8988T (cell line): Measurements from ENCODE around the gene DCAF6.
A peak's percentile ranks its signal among the peaks of the same experiment; 100 is the strongest.
"Not testable (repeated sequence)": the region's sequence is repeated elsewhere in the genome, so short reads cannot be mapped to it uniquely, and the experiment has no call there.

Experiments used
- DNase-seq: peaks from one replicate; pipeline ENCODE4 v3.0.0; 2011

The DCAF6 gene, protein sequence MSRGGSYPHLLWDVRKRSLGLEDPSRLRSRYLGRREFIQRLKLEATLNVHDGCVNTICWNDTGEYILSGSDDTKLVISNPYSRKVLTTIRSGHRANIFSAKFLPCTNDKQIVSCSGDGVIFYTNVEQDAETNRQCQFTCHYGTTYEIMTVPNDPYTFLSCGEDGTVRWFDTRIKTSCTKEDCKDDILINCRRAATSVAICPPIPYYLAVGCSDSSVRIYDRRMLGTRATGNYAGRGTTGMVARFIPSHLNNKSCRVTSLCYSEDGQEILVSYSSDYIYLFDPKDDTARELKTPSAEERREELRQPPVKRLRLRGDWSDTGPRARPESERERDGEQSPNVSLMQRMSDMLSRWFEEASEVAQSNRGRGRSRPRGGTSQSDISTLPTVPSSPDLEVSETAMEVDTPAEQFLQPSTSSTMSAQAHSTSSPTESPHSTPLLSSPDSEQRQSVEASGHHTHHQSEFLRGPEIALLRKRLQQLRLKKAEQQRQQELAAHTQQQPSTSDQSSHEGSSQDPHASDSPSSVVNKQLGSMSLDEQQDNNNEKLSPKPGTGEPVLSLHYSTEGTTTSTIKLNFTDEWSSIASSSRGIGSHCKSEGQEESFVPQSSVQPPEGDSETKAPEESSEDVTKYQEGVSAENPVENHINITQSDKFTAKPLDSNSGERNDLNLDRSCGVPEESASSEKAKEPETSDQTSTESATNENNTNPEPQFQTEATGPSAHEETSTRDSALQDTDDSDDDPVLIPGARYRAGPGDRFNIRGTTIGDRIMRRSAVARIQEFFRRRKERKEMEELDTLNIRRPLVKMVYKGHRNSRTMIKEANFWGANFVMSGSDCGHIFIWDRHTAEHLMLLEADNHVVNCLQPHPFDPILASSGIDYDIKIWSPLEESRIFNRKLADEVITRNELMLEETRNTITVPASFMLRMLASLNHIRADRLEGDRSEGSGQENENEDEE

DNA sequence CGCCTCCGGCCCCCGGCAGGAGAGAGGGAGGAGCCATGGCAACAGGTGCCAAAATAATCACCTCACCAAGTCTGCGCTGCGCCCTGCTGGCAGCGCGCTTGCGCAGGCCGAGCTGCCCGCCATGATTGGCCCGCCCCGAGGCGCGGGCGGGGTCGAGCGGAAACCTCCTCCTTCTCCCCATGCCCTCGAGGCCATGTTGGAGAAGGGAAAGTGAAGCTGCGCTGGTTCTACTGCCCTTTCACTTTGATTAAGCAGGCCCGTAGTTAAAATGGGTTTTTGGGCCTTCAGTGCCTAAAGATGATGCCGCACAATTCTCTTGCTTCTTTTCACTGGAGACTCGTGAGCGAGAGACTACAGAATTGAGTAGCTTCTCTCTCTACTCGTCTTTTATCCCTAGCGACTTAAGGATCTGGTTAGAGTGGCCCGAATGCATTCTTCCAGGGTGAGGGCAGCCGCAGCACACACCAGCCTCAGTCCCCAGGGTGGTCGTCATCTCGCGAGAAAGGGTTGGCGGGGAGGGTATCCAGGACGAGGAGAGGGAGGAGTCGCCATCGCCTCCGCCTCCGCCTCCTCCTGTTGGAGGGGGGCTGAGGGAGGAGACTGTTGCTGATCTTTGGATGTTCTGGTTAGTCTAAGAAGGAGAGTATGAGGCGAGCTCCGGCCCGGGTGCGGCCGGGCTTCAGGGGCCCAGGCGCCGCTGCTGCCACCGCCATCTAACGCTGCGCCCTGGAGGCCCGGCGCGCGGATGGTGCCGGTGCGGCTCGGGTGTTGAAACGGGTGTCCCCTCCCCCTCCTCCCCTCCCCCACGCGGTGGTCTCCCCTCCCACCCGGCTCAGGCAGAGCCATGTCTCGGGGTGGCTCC lies at the start of gene DCAF6:
TSS of gene DCAF6 (plus strand) at position 616 of the 862 bp plus-strand sequence. CDS start at position 845, 229 bp downstream.
- DNase-seq: peak; percentile 80

DNA sequence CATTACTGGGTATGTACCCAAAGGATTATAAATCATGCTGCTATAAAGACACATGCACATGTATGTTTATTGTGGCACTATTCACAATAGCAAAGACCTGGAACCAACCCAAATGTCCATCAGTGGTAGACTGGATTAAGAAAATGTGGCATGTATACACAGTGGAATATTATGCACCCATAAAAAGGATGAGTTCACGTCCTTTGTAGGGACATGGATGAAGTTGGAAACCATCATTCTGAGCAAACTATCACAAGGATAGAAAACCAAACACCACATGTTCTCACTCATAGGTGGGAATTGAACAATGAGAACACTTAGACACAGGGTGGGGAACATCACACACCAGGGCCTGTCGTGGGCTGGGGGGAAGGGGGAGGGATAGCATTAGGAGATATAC lies 49.3 kb upstream of the DCAF6 start:
- DNase-seq: not testable (repeated sequence)

DNA sequence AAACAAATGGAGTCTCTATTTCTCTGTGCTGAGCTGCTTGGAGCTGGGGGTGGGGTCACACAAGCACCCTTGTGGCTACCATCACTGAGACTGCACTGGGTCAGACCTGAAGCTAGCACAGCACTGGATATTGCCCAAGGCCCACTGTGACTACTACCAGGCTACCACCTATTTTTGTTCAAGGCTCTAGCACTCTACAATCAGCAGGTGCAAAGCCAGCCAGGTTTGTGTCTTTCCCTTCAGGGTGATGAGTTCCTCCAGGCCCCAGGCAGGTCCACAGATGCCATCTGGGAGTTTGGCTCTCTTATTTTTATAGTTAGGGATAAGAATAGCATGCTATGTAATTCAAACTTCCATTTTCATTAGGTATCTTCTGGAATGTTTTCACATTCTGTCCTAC lies 46.1 kb upstream of the DCAF6 start:
- no peak for DNase-seq

DNA sequence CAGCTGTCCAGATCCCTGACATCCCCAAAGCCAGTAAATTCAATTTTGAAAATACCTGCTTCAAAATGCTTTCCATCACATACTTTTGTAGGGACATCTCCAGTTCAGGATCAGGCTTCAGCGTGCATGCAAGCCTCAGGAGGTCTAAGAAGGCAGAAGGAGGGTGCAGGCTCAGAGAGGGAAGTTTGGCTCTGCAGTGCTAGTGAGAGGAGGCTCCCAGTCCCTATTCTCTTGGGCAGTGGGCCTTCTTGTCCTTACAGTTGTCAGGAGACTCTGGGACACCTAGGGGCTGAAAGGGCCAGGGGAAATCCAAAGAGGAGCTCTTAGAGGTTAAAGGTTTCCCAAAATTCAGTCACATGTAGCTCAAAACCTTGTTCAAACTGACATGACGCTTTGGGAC lies 42.7 kb upstream of the DCAF6 start:
- no peak for DNase-seq

DNA sequence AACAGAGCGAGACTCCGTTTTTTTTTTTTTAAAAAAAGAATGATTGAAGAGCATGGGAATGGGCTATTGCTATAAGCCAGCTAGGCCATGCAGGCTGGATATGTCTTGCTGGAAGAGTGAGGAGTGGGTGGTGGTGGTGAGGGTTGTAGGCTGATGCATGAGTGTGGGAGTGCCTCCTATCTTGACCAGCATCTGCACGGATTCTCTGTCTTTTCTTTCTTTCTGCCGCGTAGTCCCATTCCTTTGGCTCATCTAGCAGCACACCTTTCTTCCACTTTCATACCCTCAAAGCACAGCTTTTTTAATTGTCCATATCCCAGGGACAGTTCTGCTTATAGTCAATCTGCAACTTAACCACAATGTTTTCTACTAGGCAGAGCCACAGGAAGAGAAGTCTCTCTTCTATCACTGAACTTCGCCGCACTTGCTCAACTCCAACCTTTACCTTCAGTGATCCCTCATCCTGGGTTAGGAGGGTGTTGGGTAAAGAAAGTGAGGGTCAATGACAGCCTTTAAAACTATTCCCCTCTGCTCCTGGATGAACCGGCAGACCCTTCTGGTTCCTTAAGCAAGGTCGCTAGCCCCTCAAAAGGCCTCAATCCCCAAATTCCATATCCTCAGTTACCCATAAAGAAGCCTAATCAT lies 37.8 kb upstream of the DCAF6 start:
- no peak for DNase-seq

DNA sequence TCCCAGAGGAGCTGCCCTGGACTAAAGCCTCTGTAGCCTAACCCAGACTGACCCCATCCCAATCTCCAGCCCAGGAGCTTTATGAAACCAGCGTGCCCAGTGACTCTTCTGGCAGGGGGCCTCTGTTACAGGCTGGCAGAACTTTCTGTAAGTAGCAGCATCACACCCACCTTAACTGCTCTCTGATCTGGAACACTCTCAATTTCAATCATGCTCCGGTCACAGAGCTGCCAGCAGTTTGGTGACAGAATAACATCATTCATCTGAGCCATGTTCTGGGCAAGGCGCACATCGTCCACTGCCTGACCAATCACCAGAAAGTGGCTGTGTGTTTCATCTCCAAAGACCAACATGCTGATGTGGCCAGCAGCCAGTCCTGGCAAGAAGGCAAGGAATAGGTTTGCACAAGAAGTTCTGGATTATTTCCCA lies 37.2 kb upstream of the DCAF6 start:
- DNase-seq: no peak

DNA sequence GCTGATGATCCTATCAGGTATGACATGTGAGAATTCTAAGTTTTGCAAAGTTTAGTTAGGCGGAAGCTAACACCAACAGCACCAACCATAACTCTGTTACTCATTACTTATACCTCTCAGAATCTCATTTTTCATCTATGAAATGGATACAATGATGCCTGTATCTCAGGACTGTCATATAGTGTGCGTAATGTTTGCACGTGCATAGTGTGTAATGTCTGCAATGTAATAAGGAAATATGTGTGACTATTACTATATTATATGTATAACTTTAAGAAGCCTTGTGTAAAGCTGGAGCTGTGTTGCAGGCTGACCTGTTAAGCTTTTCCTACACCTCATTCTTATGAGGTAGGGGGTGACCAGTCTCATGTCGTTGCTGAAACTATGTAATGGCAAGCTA lies 35.6 kb upstream of the DCAF6 start:
- DNase-seq: no peak

DNA sequence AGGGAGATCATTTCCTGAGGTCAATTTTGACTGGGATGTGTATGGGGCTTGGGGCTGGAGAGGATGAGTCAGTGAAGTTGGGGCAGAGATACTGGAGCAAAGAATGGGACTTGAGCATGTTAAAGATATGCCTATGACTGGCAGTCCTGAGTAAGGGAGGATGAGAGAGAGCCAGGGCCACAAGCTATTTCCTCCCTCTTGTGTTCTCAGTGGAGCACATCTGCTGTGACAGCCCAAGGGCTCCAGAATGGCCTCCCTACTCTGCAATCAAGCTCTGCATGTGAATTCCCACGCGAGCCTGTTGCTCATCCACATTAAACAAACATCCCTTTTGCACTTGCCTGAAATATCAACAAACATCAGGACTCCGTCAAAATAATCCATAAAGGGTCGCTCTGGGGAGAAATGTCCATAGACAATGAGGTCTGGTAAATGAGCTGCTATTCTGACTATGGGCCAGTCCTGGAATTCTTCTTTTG lies 31.8 kb upstream of the DCAF6 start:
- no peak for DNase-seq

DNA sequence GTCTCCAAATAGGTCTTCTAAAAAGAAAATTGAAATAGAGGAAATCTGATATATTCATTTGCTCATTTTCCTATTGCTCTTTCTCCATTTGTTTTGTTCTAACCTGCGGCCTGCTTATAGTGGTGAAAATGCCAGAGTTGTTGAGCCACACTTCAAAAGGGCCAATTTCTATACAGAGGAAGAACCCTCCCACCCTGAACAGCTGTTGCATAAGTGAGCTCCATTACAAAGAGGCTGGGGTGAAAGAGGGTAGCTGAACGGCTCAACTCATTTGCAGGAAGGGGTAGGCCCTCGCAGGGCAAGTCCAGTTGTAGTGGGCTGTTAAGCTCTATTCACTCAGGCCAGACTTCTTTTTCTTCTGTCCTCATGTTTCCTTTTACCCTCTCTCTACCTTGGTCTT lies 31.3 kb upstream of the DCAF6 start:
- DNase-seq: no peak

DNA sequence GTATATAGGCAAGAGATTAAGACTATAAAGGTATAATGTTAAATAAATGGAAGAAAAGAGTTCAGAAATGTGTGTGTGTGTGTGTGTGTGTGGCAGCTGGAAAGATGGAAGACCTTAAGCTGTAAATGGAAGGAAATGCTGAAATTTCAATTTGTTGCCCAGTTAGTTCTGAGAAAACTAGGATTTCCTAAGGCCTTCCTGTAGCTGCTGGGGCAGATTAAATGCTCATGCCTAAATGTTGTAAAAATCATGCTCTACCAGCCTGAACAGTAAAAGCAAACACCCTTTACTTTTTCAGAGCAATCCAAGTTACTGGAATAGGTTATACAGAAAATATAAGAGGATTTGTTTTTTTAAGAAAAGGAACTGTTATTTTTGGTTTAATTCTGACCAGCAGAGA lies 30.8 kb upstream of the DCAF6 start:
- no peak for DNase-seq

DNA sequence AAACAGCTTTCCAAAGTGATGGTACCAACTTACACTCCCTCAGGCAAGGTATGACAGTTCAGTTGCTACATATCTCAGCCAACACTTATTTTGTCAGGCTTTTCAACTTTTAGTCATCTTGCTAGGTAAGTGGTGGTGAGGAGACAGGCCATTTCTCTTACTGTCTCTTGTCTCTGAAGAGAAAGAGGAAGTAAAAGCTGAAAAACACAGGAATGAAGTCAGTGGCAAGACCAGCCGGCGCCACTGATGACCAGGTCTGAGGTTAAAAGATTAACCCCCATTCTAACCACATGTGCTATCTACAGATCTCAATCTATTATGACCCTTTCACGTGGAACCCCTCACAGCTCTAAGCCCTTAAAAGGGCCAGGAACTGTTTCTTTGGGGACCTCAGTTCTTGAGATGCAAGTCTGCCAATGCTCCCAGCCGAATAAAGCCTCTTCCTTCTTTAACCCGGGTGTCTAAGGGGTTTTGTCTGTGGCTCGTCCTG lies 26.7 kb upstream of the DCAF6 start:
- DNase-seq: no peak

DNA sequence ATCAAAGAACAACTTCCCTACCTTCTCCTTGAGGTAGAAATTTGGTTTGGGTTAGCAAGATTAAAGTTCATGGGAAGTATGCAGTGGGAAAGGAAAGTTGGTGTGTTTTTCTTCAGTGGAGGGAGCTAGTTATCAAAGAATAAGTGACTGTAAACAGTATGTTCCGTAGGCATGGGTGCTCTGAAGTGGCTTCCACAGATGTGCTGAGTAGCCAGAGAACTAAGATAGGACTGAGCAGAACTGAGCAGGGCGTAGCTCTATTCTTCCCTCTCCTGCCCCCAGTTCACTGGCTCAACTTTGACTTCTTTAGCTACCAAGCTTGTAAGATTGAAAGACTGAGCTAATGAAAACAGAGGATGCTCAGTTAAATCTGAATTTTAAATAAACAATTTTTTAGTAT lies 26.0 kb upstream of the DCAF6 start:
- no peak for DNase-seq

DNA sequence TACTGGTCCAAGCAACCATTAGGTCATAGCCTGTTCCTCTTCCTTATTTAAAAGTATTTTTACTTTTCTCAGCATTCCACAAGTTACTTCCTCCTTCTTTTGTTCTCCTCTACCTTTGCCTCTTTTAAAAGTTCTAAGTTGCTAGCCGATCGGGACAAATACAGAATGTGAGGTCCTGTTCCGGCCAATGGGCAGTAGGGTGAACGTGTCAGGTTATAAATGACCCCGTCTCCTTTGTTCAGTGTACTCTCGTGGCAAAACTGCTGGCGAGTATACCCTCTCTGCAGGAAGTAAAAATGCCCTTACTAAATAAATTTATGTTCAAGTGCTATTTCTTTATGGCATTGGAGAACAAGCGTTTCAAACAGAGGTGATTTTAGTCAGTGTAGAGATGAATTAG lies 25.1 kb upstream of the DCAF6 start:
- no peak for DNase-seq

DNA sequence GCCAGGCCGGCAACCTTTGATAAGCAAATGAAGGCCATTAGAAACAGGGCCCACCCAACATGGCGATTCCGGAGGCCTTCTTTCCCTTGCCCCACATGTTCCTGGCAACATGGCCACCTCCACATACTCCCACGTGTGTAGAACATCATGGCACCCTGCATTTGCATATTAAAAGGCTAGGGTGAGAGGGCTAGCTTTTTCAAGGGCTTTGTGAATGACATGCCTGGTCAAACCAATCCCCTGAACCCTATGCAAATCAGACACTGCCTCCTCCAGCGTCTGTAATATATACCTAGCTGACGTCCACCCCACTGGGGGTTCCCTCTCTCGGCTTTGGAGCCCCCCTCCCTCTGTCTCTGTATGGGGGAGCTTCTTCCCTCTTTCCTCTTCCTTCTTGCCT lies 24.2 kb upstream of the DCAF6 start:
- DNase-seq: no peak

DNA sequence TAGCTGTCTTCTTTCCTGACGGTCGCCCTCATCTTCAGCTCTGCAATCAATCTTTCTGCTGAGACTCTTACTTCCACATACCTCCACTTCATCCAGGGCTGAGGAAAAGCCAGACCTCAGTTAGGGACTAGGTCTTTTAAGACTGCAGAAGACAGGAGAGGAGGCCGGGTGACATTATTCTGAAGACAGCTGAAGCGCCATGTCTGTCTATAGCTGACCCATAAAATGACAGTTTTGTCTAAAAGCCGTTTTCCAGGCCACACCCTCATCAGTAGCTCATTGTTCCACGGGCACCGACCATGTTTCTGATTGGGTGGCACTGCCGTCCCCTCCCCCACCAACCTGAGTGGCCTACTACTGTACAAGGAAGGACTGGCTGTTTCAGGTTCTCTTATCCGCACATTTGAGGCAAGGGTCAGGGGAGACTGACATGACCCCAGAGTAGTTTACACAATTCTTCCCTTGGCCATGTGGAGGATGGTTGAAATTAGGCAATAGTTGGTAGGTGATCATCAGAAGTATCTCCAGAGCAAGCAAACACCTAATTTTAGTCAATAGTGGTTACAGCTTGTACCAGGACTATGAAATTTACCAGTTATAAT lies 22.5 kb upstream of the DCAF6 start, which contains the start of gene ADCY10:
TSS of gene ADCY10 (minus strand) at position 240 of the 602 bp plus-strand sequence. CDS start 8,994 bp downstream, outside the sequence.
- DNase-seq: no peak

DNA sequence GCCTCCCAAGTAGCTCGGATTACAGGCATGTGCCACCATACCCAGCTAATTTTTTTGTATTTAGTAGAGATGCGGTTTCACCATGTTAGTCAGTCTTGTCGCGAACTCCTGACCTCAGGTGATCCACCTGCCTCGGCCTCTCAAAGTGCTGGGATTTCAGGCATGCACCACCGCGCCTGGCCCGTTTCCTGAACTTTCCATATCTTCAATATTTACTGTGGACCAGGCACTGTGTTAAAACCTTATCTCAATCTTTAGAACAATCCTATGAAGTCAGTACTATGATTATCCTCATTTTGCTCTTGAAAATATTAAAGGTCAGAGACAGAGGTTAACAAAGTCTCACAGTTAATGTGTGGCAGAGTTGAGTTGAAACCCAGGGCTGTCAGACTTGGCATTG lies 20.9 kb upstream of the DCAF6 start:
- DNase-seq: no peak

DNA sequence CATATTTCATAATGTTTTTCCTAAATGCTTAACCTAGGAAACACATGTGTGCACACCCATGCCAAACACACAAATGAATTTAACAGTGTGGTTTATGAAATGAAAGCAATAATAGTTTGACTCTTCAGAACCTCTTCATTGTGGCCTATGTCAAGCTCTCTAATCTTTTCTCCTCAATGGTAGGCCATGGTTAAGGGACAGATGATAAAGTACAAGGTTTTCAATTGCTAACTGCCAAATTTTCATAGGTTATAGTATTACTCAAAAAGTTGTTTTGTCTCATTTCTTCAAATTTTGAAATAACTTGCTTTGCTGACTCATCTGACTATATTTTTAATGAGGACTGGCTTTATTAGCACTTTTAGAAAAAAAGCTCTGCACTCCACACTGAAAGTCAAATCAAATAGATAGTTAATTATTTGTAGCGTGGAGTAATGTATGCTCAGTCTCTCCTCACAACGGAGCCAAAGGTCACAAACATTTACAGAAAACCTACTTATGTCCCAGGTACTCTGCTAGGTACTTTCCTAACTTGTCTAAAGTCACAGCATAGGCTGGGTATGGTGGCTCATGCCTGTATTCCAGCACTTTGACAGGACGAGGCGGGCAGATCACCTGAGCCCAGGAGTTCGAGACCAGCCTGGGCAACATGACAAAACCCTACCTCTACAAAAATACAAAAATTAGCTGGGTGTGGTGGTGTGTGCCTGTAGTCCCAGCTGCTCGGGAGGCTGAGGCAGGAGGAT lies 19.5 kb upstream of the DCAF6 start:
- DNase-seq: no peak

DNA sequence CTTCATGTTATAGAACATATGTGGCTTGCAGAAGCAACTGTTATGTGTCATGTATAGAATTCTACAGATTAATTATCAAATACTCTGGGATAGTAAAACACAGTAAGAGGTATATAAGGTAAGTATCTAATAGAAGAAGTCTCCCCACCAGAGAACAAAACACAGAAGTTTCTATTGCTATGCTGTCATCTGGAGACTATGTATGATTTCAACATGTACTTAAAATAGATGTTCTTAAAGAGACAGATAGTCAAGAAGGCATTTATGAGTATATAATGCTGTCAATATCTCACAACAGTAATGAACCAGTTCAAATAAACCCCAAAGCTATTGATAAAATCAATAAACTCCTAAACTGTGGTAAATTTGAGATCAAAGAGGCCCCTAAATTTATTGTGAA lies 14.5 kb upstream of the DCAF6 start:
- no peak for DNase-seq

DNA sequence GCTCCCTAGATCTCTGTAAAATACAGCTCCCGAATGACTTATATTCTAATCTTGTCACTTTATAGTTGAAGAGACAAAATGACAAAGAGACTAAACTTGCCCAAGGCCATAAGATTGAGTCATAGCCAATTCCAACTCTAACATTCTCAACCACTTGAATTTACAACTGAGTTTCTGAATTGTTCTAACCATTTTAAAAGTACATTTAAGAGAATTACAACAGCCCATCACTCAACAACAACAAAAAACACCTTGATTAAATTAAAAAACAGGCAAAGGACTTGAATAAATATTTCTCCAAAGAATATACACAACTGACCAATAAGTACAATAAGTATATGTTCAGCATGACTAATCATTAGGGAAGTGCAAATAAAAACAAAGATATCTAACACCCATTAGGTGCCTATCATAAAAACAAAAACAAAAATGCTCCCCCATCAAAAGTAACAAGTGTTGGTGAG lies 13.8 kb upstream of the DCAF6 start:
- DNase-seq: no peak

DNA sequence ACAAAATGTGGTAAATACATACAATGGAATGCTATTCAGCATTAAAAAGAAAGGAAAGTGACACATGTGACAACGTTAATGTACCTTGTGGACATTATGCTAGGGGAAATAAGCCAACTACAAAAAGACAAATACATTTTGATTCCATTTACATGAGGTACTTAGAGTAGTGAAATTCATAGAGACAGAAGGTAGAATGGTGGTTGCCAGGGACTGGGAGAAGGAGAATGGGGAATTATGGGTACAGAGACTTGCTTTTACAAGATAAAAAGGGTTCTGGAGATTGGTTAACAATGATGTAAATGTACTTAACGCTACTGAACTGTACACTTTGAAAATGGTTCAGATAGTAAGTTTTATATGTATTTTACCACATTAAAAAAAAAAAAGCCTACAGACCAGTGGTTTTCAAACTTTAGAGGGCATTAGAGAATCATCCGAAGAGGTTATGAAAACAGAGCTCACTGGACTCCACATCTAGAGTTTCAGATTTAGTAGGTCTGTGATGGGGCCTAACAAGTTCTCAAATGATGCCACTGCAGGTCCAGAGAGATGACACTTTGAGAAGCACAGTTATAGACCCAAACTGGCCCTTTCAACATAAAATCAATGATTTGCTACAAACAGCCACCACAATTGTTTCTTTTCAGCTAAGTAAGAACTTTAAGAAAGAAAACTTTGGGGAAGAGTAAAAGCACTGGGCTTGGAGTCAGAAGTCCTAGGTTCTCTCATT lies 13.0 kb upstream of the DCAF6 start:
- no peak for DNase-seq
